ENCODE measurements around the gene MT2A. TPM values are rescaled to one million over a fixed set of nuclear protein-coding genes. Genes with fewer than 3 reads are reported as not detected.

The MT2A gene
- polyA plus RNA-seq, 1 donor from 2014 or later, result not detected

DNA sequence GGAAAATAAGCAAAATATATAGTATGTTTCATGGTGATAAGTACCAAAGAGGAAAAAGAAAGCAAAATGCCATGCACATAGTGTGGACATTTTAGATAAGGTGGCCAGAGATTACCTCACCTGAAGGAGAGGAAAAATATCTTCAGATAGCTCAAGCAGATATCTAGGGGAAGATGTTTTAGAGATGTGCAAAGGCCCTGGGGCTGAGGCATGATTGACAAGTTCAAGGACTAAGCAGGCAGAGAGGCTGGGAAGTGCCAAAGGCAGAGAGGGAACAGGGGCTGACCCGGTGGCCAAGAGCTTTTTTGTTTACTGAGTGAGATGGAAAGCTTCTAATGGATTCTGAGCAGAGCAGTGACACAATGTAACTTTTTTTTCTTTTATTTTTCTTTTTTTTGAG, 47.9 kb upstream of the MT2A start:
- Histone ChIP-seq H3F3A (ENCODE audit: insufficient read depth, low read length, poor library complexity, severe bottlenecking) (no peaks in the 10 kb centered on the region), H3K79me2 (replicated peaks; ENCODE audit: insufficient read depth, low read length) (no peaks in the 10 kb centered on the region), H2AFZ (ENCODE audit: low read depth, low read length) (no peak overlapping the region), H3K4me2 (ENCODE audit: low read length) (no peak overlapping the region), H3K4me3 (ENCODE audit: low read length) (no peak overlapping the region), H3K9me3 (ENCODE audit: low read length) (no peaks in the 10 kb centered on the region), H3K36me3 (ENCODE audit: insufficient read depth, low read length) (no peaks in the 10 kb centered on the region), H3K27ac (ENCODE audit: low read length) (no peak overlapping the region), H3K27me3 (ENCODE audit: insufficient read depth, low read depth, low read length) (no peaks in the 10 kb centered on the region), H3K9me2 (ENCODE audit: insufficient read depth, low read length) (no peaks in the 10 kb centered on the region), H3K9ac (ENCODE audit: low read length) (no peak overlapping the region), H4K20me1 (ENCODE audit: insufficient read depth) (no peaks in the 10 kb centered on the region)
- TF ChIP-seq MXI1 (conservative IDR thresholded peaks at IDR 0.05; ENCODE audit: poor library complexity, severe bottlenecking), result no peak
- TF ChIP-seq EP300 (conservative IDR thresholded peaks at IDR 0.05; ENCODE audit: poor library complexity, severe bottlenecking), result no peak
- no peak for TF ChIP-seq TAF1 (IDR thresholded peaks at IDR 0.05; ENCODE audit: low read depth)
- no peak for TF ChIP-seq EZH2 (IDR thresholded peaks at IDR 0.05; ENCODE audit: borderline replicate concordance, insufficient read depth, low read length, poor library complexity, severe bottlenecking)
- TF ChIP-seq SMC3 (conservative IDR thresholded peaks at IDR 0.05; ENCODE audit: poor library complexity), result no peak
- TF ChIP-seq REST (IDR thresholded peaks at IDR 0.05; ENCODE audit: borderline replicate concordance), result no peak
- TF ChIP-seq CTCF (IDR thresholded peaks at IDR 0.05; ENCODE audit: poor library complexity, severe bottlenecking), result no peak
- no peak for TF ChIP-seq RAD21 (conservative IDR thresholded peaks at IDR 0.05)
- no peak for TF ChIP-seq POLR2AphosphoS5 (IDR thresholded peaks at IDR 0.05)

GRCh38 chr16:56561126-56561525, 47.3 kb upstream of the MT2A start:
- TF ChIP-seq REST (IDR thresholded peaks at IDR 0.05; ENCODE audit: borderline replicate concordance), result no peak
- TF ChIP-seq SMC3 (conservative IDR thresholded peaks at IDR 0.05; ENCODE audit: poor library complexity), result no peak
- no peak for TF ChIP-seq EZH2 (IDR thresholded peaks at IDR 0.05; ENCODE audit: borderline replicate concordance, insufficient read depth, low read length, poor library complexity, severe bottlenecking)
- no peak for TF ChIP-seq EP300 (conservative IDR thresholded peaks at IDR 0.05; ENCODE audit: poor library complexity, severe bottlenecking)
- TF ChIP-seq MXI1 (conservative IDR thresholded peaks at IDR 0.05; ENCODE audit: poor library complexity, severe bottlenecking), result no peak
- no peak for TF ChIP-seq TAF1 (IDR thresholded peaks at IDR 0.05; ENCODE audit: low read depth)
- TF ChIP-seq RAD21 (conservative IDR thresholded peaks at IDR 0.05), result no peak
- no peak for TF ChIP-seq POLR2AphosphoS5 (IDR thresholded peaks at IDR 0.05)
- no peak for TF ChIP-seq CTCF (IDR thresholded peaks at IDR 0.05; ENCODE audit: poor library complexity, severe bottlenecking)
- H3K9me3 ChIP-seq (ENCODE audit: low read length), result no peaks in the 10 kb centered on the region
- H3K9me2 ChIP-seq (ENCODE audit: insufficient read depth, low read length), result no peaks in the 10 kb centered on the region
- H3K9ac ChIP-seq (ENCODE audit: low read length), result no peak overlapping the region
- H3K79me2 ChIP-seq (replicated peaks; ENCODE audit: insufficient read depth, low read length), result no peaks in the 10 kb centered on the region
- H3K27ac ChIP-seq (ENCODE audit: low read length), result no peak overlapping the region
- H3K4me3 ChIP-seq (ENCODE audit: low read length), result no peak overlapping the region
- no peak overlapping the region for H3K4me2 ChIP-seq (ENCODE audit: low read length)
- no peaks in the 10 kb centered on the region for H3K27me3 ChIP-seq (ENCODE audit: insufficient read depth, low read depth, low read length)
- H2AFZ ChIP-seq (ENCODE audit: low read depth, low read length), result no peak overlapping the region
- no peaks in the 10 kb centered on the region for H3K36me3 ChIP-seq (ENCODE audit: insufficient read depth, low read length)
- no peaks in the 10 kb centered on the region for H4K20me1 ChIP-seq (ENCODE audit: insufficient read depth)
- H3F3A ChIP-seq (ENCODE audit: insufficient read depth, low read length, poor library complexity, severe bottlenecking), result no peaks in the 10 kb centered on the region

Measured in neural cell (in vitro differentiated cells).